GM21360 (cell line): Measurements from ENCODE around the gene THAP11.
"Not testable (repeated sequence)": the region's sequence is repeated elsewhere in the genome, so short reads cannot be mapped to it uniquely, and the experiment has no call there.

Source experiments
- ATAC-seq: cut with Tn5 transposase; IDR thresholded peaks from one replicate; pipeline ENCODE4 v1.9.1; 2021; ENCODE audit warnings: mild to moderate bottlenecking, moderate library complexity; ENCODE audit not compliant: unreplicated experiment

THAP11 gene

GRCh38 chr16:67833415-67834241 is 8.5 kb upstream of the THAP11 start:
- peak; percentile 94 for ATAC-seq

GRCh38 chr16:67834242-67834614 is 7.9 kb upstream of the THAP11 start:
- no peak for ATAC-seq

- not testable (repeated sequence) for ATAC-seq
Observed at GRCh38 chr16:67837190-67837589, 4.9 kb upstream of the THAP11 start.

- ATAC-seq, result no peak
Observed at GRCh38 chr16:67837811-67838210, 4.3 kb upstream of the THAP11 start.

- no peak for ATAC-seq
Observed at GRCh38 chr16:67841198-67841815, 813 bp upstream of the THAP11 start.

- no peak for ATAC-seq
Observed at GRCh38 chr16:67842509-67843342, 606 bp downstream of the THAP11 start.

GRCh38 chr16:67843343-67843765 is 1.2 kb downstream of the THAP11 start:
- ATAC-seq, result no peak

GRCh38 chr16:67844497-67844896 is 2.4 kb downstream of the THAP11 start:
- no peak for ATAC-seq

GRCh38 chr16:67845291-67846062 is 3.4 kb downstream of the THAP11 start:
- no peak for ATAC-seq

- ATAC-seq, result no peak
Observed at GRCh38 chr16:67846063-67846319, 3.9 kb downstream of the THAP11 start.

GRCh38 chr16:67846320-67847063 is 4.4 kb downstream of the THAP11 start, which contains the start of gene NUTF2:
NUTF2 (plus strand) TSS chr16:67846933; CDS start chr16:67865131, 18,198 bp downstream.
- ATAC-seq, result peak; percentile 42

- peak; percentile 30 for ATAC-seq
Observed at GRCh38 chr16:67847064-67847861, 5.1 kb downstream of the THAP11 start, which contains the start of gene CENPT. CENPT (minus strand) TSS chr16:67847693; CDS start chr16:67833859, 13,834 bp downstream.

- ATAC-seq, result no peak
Observed at GRCh38 chr16:67848118-67848517, 6.0 kb downstream of the THAP11 start.

GRCh38 chr16:67853670-67854069 is 11.6 kb downstream of the THAP11 start:
- no peak for ATAC-seq

GRCh38 chr16:67855789-67856188 is 13.7 kb downstream of the THAP11 start:
- ATAC-seq, result no peak

GRCh38 chr16:67856927-67857546 is 14.9 kb downstream of the THAP11 start:
- no peak for ATAC-seq

GRCh38 chr16:67857547-67858233 is 15.6 kb downstream of the THAP11 start:
- ATAC-seq, result no peak

GRCh38 chr16:67858500-67858899 is 16.4 kb downstream of the THAP11 start:
- no peak for ATAC-seq
